Mucosa of rectum (tissue), 2 donors: ENCODE results near the gene TNFAIP8.
A peak's percentile ranks its signal among the peaks of the same experiment; 100 is the strongest.
"Not testable (repeated sequence)": the region's sequence is repeated elsewhere in the genome, so short reads cannot be mapped to it uniquely, and the experiment has no call there.

Experiments used
- H3K27ac ChIP-seq, 2 donors: one replicate each; pipeline ENCODE4 v1.7.0; 2013; ENCODE audit warnings: inconsistent platforms in 2 of 2, low read depth in 2 of 2, low read length in 2 of 2
- H3K27me3 ChIP-seq, 2 donors: one replicate each; pipeline ENCODE4 v1.7.0; 2013; ENCODE audit warnings: low read length in 2 of 2; ENCODE audit not compliant: control insufficient read depth in 2 of 2, insufficient read depth in 2 of 2
- H3K36me3 ChIP-seq, 2 donors: one replicate each; pipeline ENCODE4 v1.7.0; 2013; ENCODE audit warnings: low read length in 2 of 2; ENCODE audit not compliant: control insufficient read depth in 2 of 2, insufficient read depth in 2 of 2
- H3K4me1 ChIP-seq, 2 donors: one replicate each; pipeline ENCODE4 v1.7.0; 2013; ENCODE audit warnings: low read length in 2 of 2, mild to moderate bottlenecking in 1 of 2; ENCODE audit not compliant: control insufficient read depth in 2 of 2, insufficient read depth in 2 of 2
- H3K4me3 ChIP-seq, 2 donors: one replicate each; pipeline ENCODE4 v1.7.0; 2013; ENCODE audit warnings: low read length in 2 of 2
- H3K9ac ChIP-seq, 2 donors: one replicate each; pipeline ENCODE4 v1.7.0; 2013; ENCODE audit warnings: low read length in 2 of 2, low read depth in 1 of 2, mild to moderate bottlenecking in 1 of 2
- H3K9me3 ChIP-seq, 2 donors: one replicate each; pipeline ENCODE4 v1.7.0; 2013; ENCODE audit warnings: low read length in 2 of 2; ENCODE audit not compliant: control insufficient read depth in 2 of 2
- donor health status: healthy.
- donor health status: Normal muscosa, but diverticular disease.

TNFAIP8 gene

GRCh38 chr5:119428166-119428565, 72.3 kb downstream of the TNFAIP8 start:
- not testable (repeated sequence) for H3K4me1 ChIP-seq, H3K27ac ChIP-seq, H3K36me3 ChIP-seq, H3K4me3 ChIP-seq, H3K9me3 ChIP-seq, H3K9ac ChIP-seq, H3K27me3 ChIP-seq

DNA sequence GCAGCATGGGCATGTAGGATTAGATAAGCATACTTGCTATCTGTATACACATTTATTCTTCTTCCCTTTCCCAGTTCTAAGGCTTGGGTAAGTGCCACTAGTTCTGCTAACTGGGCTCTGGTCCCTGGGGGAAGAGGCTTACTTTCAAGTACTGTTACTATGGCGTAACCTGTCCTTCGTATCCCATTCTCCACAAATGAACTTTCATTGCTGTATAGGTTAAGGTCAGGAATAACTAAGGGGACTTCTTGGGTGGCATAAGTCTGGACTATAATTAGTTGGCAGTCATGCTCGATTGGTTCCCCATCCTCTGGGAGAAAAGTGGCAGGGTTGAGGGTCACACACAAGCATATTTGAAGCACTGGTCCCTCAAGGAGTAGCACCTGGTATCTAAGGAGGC, 72.8 kb downstream of the TNFAIP8 start:
- not testable (repeated sequence) for H3K27me3 ChIP-seq, H3K9ac ChIP-seq, H3K27ac ChIP-seq, H3K9me3 ChIP-seq, H3K36me3 ChIP-seq, H3K4me1 ChIP-seq, H3K4me3 ChIP-seq

DNA sequence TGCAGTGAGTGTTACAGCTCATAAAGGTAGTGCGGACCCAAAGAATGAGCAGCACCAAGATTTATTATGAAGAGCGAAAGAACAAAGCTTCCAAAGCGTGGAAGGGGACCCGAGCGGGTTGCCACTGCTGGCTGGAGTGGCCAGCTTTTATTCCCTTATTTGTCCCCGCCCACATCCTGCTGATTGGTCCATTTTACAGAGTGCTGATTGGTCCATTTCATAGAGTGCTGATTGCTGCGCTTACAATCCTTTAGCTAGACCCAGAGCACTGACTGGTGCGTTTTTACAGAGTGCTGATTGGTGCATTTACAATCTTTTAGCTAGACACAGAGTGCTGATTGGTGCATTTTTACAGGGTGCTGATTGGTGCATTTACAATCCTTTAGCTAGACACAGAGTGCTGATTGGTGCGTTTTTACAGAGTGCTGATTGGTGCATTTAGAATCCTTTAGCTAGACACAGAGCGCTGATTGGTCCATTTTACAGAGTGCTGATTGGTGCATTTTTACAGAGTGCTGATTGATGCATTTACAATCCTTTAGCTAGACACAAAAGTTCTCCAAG, 76.9 kb downstream of the TNFAIP8 start:
- H3K4me3 ChIP-seq, H3K27me3 ChIP-seq, H3K27ac ChIP-seq, H3K36me3 ChIP-seq, H3K4me1 ChIP-seq, H3K9ac ChIP-seq, H3K9me3 ChIP-seq: not testable (repeated sequence)

- H3K9ac ChIP-seq: no peak overlapping the region
- H3K9me3 ChIP-seq: no peaks in the 10 kb centered on the region
- no peak overlapping the region for H3K27ac ChIP-seq
- no peak overlapping the region for H3K4me3 ChIP-seq
- H3K36me3 ChIP-seq: no peaks in the 10 kb centered on the region
- no peaks in the 10 kb centered on the region for H3K27me3 ChIP-seq
- H3K4me1 ChIP-seq: peaks cover 4 to 7% of the 10 kb centered on the region in 2 donors
These were observed 79.8 kb downstream of the TNFAIP8 start for GRCh38 chr5:119435436-119436132.

- H3K4me1 ChIP-seq, H3K4me3 ChIP-seq, H3K9me3 ChIP-seq, H3K27me3 ChIP-seq, H3K9ac ChIP-seq, H3K36me3 ChIP-seq, H3K27ac ChIP-seq: not testable (repeated sequence)
These were observed 82.2 kb downstream of the TNFAIP8 start for GRCh38 chr5:119437785-119438586.

DNA sequence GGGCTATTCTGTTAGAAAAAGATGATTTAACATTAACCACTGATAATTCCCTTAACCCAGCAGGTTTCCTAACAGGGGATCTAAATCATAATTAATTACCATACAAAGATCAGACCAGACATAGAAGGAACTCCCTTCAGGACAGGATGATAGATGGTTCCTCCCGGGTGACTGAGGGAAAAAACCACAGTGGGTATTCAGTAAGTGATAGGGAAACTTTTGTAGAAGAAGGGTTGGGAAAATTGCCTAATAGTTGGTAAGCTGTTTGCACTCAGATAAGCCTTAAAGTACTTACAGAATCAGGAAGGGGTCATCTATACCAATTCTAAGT, 82.7 kb downstream of the TNFAIP8 start:
- Histone ChIP-seq H3K27ac (peak overlapping the region; percentile 43 to 69), H3K9ac (peak overlapping the region in 1 of 2 donors; percentile 43), H3K4me3 (peak overlapping the region; percentile 52 to 61)
- not testable (repeated sequence) for H3K27me3 ChIP-seq, H3K36me3 ChIP-seq, H3K4me1 ChIP-seq, H3K9me3 ChIP-seq

DNA sequence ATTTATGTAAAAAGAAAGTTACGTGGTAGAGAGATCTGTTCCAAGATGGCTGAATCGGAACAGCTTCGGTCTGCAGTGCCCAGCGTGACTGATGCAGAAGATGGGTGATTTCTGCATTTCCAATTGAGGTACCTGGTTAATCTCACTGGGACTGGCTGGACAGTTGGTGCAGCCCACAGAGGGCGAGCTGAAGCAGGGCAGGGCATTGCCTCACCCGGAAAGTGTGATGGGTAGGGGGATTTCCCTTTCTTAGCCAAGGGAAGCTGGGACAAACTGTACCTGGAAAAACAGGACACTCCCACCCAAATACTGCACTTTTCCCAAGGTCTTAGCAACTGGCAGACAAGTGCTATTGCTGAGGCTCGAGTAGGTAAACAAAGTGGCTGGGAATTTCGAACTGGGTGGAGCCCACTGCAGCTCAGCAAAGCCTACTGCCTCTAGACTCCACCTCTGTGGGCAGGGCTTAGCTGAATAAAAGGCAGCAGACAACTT, 83.4 kb downstream of the TNFAIP8 start:
- Histone ChIP-seq H3K27me3 (no peaks in the 10 kb centered on the region), H3K4me1 (peaks cover 4 to 7% of the 10 kb centered on the region in 2 donors), H3K27ac (peak overlapping the region; percentile 43 to 69), H3K9me3 (no peaks in the 10 kb centered on the region), H3K9ac (peak overlapping the region in 1 of 2 donors; percentile 43), H3K36me3 (no peaks in the 10 kb centered on the region), H3K4me3 (peak overlapping the region; percentile 52 to 61)

GRCh38 chr5:119439632-119440031, 83.8 kb downstream of the TNFAIP8 start:
- H3K9ac ChIP-seq: peak overlapping the region in 1 of 2 donors; percentile 17
- H3K4me1 ChIP-seq, H3K36me3 ChIP-seq, H3K9me3 ChIP-seq, H3K27me3 ChIP-seq: not testable (repeated sequence)
- peak overlapping the region in 1 of 2 donors; percentile 28 for H3K4me3 ChIP-seq
- H3K27ac ChIP-seq: peak overlapping the region in 1 of 2 donors; percentile 51

DNA sequence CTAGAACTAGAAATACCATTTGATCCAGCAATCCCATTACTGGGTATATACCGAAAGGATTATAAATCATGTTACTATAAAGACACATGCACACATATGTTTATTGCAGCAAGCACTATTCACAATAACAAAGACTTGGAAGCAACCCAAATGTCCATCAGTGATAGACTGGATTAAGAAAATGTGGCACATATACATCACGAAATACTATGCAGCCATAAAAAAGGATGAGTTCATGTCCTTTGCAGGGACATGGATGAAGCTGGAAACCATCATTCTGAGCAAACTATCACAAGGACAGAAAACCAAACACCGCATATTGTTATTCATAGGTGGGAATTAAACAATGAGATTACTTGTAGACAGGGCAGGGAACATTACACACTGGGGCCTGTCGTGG, 88.8 kb downstream of the TNFAIP8 start:
- not testable (repeated sequence) for H3K36me3 ChIP-seq, H3K4me1 ChIP-seq, H3K4me3 ChIP-seq, H3K27ac ChIP-seq, H3K9me3 ChIP-seq, H3K9ac ChIP-seq, H3K27me3 ChIP-seq

- Histone ChIP-seq H3K27me3 (no peaks in the 10 kb centered on the region), H3K9ac (no peak overlapping the region), H3K27ac (no peak overlapping the region), H3K4me1 (no peaks in the 10 kb centered on the region), H3K9me3 (no peaks in the 10 kb centered on the region), H3K36me3 (no peaks in the 10 kb centered on the region), H3K4me3 (no peak overlapping the region)
These were observed 89.7 kb downstream of the TNFAIP8 start for GRCh38 chr5:119445544-119445943.
